Testis (tissue), 3 donors: ENCODE results near the gene ADORA1. TPM values are rescaled to one million over a fixed set of nuclear protein-coding genes. Genes with fewer than 3 reads are reported as not detected.

Source experiments
- DNase-seq: peaks from one replicate; pipeline ENCODE4 v3.0.0-alpha.2; 2019
- H3K27ac ChIP-seq, 2 donors: fragments of 200-600 bp; sonication (generic); one replicate each; pipeline ENCODE4 v1.5.1; 2019
- H3K27me3 ChIP-seq: fragments of 200-600 bp; sonication (generic); one replicate; pipeline ENCODE4 v1.5.1; 2019
- H3K36me3 ChIP-seq: fragments of 200-600 bp; sonication (generic); one replicate; pipeline ENCODE4 v1.5.1; 2017; ENCODE audit warnings: low read depth; ENCODE audit errors: missing control alignments
- H3K4me1 ChIP-seq: fragments of 200-600 bp; sonication (generic); one replicate; pipeline ENCODE4 v1.5.1; 2019
- H3K4me3 ChIP-seq, 2 donors: fragments of 200-600 bp; sonication (generic); one replicate each; pipeline ENCODE4 v1.5.1; 2017 to 2019
- H3K9me3 ChIP-seq: fragments of 200-600 bp; sonication (generic); one replicate; pipeline ENCODE4 v1.5.1; 2017
- POLR2A ChIP-seq: fragments of 450-650 bp; IDR thresholded peaks from one replicate; pipeline ENCODE4 v1.6.1; 2017; ENCODE audit warnings: antibody characterized with exemption, mild to moderate bottlenecking, moderate library complexity
- WGBS, 2 donors: methylation state at CpG; one replicate each; pipeline ENCODE4 v1.1.5; 2018; 5-methylcytosine and 5-hydroxymethylcytosine counted together
- intact Hi-C: fragments of 100-400 bp; cut with DNase I; formaldehyde crosslinking; loops from one replicate; pipeline ENCODE4 v1.15.1; 2023; ENCODE audit warnings: low total_unique reads
- polyA plus RNA-seq: library from polyadenylated mRNA; stranded (reverse); fragments of 350-450 nt; fragmentation: Illumina TruSeq; extraction: RNeasy Lipid Tissue Mini Kit (QIAGEN cat#74804); gene quantifications from one replicate; pipeline ENCODE4 v1.2.3, GENCODE V29; 2014; ENCODE audit warnings: low read depth, low replicate concordance; ENCODE audit not compliant: insufficient read depth
- total RNA-seq, 2 donors: library from RNA; depleted of rRNA; stranded (reverse); fragments of >200 nt; gene quantifications; one replicate each; pipeline ENCODE4 v1.2.3, GENCODE V29; 2016
- TF ChIP-seq, protein P1 (sequence below), 3 experiments: fragments of 450-650 bp in 2 of 3; fragments of 200-600 bp in 1 of 3; sonication (generic) in 1 of 3; IDR thresholded peaks; one replicate each; pipeline ENCODE4 v1.5.1; 2016 to 2019; ENCODE audit warnings: antibody characterized with exemption in 3 of 3, mild to moderate bottlenecking in 2 of 3, moderate library complexity in 1 of 3

ADORA1 gene
- total and polyA plus RNA-seq, 3 donors from 2014 or later: 43.2 to 68.6 (median 61.9) TPM

DNA sequence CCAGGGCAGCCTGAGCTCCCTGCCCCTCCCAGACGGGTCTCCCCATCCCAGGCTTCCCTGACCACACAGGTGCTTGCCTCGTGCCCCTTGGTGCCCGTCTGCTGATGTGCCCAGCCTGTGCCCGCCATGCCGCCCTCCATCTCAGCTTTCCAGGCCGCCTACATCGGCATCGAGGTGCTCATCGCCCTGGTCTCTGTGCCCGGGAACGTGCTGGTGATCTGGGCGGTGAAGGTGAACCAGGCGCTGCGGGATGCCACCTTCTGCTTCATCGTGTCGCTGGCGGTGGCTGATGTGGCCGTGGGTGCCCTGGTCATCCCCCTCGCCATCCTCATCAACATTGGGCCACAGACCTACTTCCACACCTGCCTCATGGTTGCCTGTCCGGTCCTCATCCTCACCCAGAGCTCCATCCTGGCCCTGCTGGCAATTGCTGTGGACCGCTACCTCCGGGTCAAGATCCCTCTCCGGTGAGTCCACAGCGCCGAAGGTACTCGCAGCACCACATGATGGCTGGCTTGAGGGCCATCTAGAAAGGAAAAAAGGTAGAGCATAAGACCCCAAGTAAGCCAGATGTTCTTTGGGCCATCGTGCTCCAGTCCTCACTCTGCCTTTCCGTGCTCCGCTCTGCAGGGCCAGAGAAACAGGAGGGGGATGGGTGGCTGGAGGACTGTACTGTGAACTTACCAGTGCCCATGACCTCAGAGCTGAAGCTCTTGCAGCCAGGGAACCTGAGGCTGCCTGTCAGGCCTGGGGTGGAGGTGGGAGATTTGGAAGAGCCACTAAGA lies 1.4 kb downstream of the ADORA1 start:
- H3K4me3 ChIP-seq: peak overlapping the region; percentile 39 to 59
- WGBS, 2 donors: 49 to 58% methylated on average over 10 to 29 of the region's 29 CpGs
- DNase-seq: peak; percentile 51
- intact Hi-C loops: no loop called here
- no peak overlapping the region for H3K27ac ChIP-seq
- H3K27me3 ChIP-seq: no peaks in the 10 kb centered on the region
- no peak for TF ChIP-seq POLR2A
- TF ChIP-seq, protein P1, sequence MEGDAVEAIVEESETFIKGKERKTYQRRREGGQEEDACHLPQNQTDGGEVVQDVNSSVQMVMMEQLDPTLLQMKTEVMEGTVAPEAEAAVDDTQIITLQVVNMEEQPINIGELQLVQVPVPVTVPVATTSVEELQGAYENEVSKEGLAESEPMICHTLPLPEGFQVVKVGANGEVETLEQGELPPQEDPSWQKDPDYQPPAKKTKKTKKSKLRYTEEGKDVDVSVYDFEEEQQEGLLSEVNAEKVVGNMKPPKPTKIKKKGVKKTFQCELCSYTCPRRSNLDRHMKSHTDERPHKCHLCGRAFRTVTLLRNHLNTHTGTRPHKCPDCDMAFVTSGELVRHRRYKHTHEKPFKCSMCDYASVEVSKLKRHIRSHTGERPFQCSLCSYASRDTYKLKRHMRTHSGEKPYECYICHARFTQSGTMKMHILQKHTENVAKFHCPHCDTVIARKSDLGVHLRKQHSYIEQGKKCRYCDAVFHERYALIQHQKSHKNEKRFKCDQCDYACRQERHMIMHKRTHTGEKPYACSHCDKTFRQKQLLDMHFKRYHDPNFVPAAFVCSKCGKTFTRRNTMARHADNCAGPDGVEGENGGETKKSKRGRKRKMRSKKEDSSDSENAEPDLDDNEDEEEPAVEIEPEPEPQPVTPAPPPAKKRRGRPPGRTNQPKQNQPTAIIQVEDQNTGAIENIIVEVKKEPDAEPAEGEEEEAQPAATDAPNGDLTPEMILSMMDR (IDR thresholded peaks at IDR 0.05): no peak
- peaks cover 46% of the 10 kb centered on the region for H3K4me1 ChIP-seq
- no peaks in the 10 kb centered on the region for H3K9me3 ChIP-seq
- no peaks in the 10 kb centered on the region for H3K36me3 ChIP-seq

DNA sequence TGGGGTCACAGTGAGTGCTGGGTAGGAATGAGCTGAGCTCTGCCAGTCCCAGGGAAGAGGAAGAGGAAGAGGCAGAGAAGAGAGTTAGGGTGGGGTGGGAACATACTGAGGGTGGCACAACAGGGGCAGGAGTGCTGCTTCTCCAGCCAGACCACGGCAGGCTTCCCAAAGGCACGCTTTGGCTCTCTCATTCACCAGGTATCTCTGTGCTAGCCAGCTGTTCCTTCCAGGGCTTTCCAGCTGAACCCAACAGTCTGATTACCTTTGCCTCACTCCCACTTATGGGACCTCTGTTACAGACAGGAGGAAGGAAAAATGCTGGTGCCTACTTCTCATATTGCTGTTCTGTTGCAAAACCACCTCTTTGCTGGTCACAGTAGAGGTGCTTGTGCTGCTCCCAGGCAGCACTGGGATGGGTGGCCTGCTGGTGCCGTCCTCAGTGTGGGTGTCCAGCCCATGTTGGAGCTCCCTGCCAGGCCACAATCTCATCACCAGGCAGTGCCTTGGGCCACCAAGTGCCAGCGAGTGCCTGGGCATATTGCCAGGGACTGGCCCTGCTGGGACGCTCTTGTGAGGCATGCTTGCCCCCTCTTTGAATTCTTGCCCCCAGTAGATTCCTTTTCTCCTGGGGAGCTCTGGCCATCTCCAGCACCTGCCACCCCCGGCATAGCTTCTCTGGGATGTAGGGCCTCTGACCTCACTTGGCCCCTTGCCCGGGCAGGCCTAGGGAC lies 2.1 kb downstream of the ADORA1 start:
- H3K4me1 ChIP-seq: peaks cover 39% of the 10 kb centered on the region
- no peaks in the 10 kb centered on the region for H3K36me3 ChIP-seq
- no peak overlapping the region for H3K27ac ChIP-seq
- TF ChIP-seq, protein P1 (IDR thresholded peaks at IDR 0.05): no peak
- no peak for TF ChIP-seq POLR2A
- intact Hi-C loops: no loop called here
- H3K4me3 ChIP-seq: peak overlapping the region in 1 of 2 donors; percentile 59
- DNase-seq: peak; percentile 84
- H3K9me3 ChIP-seq: no peaks in the 10 kb centered on the region
- H3K27me3 ChIP-seq: no peaks in the 10 kb centered on the region
- 43 to 63% methylated on average over 4 to 7 of the region's 7 CpGs for WGBS, 2 donors

DNA sequence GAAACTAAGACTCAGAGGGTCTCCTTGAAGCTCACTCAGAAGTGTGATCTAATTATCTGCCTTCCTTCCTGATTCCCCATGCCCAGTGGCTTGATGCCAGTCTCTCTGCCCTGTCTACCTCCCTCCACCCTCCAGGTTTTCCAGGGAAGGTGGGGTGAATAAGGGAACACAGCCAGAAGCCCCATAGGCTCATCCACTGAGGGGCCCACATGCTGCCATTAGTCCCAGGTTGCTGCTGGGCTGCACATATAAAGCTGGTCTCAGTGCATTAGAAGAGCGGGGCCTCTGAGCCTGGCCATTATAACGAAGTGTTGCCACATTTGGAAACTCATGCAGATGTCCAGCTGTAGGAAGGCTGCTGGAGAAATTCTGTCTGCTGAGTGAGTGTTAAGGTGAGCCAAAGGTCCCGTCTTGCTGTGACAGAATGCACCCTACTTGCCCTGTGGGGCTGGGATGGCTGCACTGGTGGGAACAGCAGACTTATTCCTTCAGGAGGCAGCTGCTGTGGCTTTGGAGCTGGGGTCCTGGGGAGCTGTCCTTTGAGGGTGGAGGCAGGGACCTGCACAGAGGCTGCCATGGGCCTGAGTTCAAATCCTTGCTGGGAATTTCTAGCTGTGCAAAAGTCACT lies 2.9 kb downstream of the ADORA1 start:
- Histone ChIP-seq H3K27ac (no peak overlapping the region), H3K36me3 (no peaks in the 10 kb centered on the region), H3K4me1 (peaks cover 31% of the 10 kb centered on the region), H3K27me3 (no peaks in the 10 kb centered on the region), H3K9me3 (no peaks in the 10 kb centered on the region), H3K4me3 (no peak overlapping the region)
- no peak for DNase-seq
- TF ChIP-seq, protein P1 (IDR thresholded peaks at IDR 0.05): no peak
- TF ChIP-seq POLR2A: no peak
- 62 to 71% methylated on average over 3 of the region's 3 CpGs for WGBS, 2 donors
- intact Hi-C loops: no loop called here

DNA sequence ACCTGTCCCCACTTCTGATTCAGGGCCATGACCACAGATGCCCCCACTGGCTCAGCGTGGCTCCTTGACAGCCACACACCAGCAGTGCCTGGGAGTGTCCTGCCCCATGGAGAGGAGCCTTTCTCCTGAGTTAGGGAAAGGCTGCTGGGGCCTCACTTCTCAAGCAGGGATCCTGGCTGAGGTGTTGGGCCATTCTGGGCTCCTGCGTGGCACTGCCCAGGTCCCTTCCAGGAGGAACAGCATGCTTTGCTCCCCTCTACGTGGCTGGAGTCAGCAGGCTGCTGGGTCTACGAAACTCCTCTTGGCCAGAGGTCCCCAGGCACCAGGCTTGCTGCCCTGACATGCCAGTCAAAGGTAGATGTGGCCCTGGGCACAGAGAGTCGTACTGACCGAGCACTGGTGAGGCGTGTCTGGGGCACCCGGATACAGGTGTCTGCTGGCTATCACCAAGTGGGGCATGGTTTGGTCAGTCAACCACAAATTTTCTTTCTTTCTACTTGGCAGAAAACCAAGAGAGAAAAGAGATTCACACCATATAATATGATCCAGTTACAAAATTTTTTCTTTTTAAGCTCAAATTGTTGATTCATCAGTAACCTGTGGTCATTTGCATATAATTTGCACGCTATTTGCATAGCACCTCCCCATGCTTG lies 4.1 kb downstream of the ADORA1 start:
- Histone ChIP-seq H3K4me1 (peaks cover 20% of the 10 kb centered on the region), H3K27me3 (no peaks in the 10 kb centered on the region), H3K36me3 (no peaks in the 10 kb centered on the region), H3K9me3 (no peaks in the 10 kb centered on the region), H3K4me3 (no peak overlapping the region), H3K27ac (no peak overlapping the region)
- intact Hi-C loops: no loop called here
- TF ChIP-seq, protein P1 (IDR thresholded peaks at IDR 0.05): no peak
- TF ChIP-seq POLR2A: no peak
- WGBS, 2 donors: 83 to 87% methylated on average over 6 to 9 of the region's 9 CpGs
- no peak for DNase-seq
